ENCODE results near the gene TXNL4B.
"Not testable (repeated sequence)": the region's sequence is repeated elsewhere in the genome, so short reads cannot be mapped to it uniquely, and the experiment has no call there.

TXNL4B gene

DNA sequence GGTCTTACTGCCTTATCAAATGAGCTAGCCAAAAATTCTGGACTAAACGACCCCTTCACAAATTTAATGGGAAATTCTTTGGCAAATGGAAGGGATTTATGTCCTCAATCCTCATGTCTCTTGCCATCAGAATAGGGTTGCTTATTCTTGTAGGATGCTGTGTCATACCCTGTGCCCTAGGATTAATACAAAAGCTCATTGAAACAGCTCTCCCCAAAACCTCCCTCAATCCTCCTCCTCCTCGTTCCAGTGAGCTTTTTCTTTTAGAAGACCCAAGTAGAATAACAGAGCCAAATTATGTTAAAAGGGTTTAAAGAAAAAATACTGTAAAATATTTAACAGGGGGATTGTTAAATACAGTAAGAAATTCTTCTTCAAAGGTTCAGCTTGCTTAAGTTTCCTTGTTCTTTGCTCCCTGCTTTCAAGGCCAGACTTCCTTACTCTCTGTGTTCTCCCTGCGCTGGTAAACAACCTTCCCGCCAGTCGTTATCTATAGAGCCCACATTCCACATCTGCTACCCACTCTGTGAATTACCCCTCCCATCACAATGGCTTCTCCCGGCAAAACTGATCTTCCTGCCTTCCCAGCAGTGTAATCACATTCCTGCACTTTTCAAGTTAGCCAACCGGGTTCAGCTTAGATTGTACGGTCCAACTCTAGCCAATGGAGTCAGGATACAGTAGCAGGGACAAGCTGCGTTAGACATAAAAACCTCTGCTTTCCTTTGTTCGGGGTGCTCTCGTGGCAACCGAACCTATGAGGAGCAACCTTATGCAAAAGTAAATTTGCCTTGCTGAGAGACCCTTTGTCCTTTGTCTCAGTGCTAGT lies 20.7 kb downstream of the TXNL4B start:
- DNase-seq, result no peak

DNA sequence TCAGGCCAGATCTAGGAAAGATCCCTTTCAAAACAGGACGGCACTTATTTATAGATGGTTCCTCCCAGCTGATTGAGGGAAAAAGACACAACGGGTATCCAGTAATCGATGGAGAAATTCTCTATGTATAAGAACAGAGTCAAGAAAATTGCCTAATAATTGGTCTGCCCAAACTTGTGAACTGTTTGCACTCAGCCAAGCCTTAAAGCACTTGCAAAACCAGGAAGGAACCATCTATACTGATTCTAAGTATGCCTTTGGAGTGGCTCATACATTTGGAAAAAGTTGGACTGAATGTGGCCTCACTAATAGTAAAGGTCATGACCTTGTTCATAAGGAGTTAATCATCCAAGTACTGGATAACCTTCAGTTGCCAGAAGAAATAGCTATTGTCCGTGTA lies 24.5 kb downstream of the TXNL4B start:
- no peak for DNase-seq

- DNase-seq, result peak; percentile 77
Observed at GRCh38 chr16:72066747-72067146, 26.7 kb downstream of the TXNL4B start.

GRCh38 chr16:72064361-72064894 lies 29.0 kb downstream of the TXNL4B start:
- DNase-seq, result no peak

DNA sequence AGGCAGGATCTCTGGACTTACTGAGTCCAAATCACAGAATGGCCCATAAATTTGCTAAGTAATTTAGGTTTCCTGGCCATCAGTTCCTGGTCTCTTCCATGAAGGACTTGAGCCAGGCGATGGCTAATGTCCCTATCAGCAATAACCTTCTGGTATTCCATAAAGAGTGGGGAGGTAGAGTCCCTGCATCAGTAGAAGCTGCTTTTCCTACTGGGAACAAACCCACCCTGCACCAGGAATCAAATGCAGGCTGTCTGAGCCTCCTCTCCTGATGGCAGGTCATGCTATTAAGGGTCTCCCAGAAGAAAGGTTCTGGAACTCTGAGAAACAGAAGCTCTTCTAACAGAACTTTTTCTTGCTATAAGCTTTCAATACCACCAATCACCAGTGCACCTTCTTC lies 31.9 kb downstream of the TXNL4B start:
- no peak for DNase-seq

GRCh38 chr16:72060405-72060804 lies 33.0 kb downstream of the TXNL4B start:
- DNase-seq, result no peak

DNA sequence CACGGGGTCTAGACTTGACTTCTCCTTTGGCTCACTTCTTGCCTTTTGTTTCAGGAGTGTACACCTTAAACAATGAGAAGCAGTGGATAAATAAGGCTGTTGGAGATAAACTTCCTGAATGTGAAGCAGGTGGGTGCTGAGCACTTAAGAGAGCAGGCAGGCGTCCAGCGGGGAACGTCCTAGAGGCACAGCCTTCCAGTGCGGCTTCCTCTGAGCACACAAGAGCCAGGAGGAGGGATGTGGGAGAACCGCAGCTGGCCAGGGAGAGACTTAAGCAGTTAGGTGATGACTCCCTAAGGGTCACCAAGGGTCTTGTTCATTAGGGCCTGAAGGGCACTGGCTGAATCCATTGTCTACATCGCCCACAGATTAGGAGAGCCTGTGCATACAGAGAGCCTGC lies 34.4 kb downstream of the TXNL4B start:
- DNase-seq, result not testable (repeated sequence)

DNA sequence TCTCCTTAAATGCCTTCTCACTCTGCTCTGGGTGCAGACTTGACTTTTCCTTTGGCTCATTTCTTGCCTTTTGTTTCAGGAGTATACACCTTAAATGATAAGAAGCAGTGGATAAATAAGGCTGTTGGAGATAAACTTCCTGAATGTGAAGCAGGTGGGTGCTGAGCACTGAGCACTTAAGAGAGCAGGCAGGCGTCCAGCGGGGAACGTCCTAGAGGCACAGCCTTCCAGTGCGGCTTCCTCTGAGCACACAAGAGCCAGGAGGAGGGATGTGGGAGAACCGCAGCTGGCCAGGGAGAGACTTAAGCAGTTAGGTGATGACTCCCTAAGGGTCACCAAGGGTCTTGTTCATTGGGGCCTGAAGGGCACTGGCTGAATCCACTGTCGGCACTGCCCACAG lies 36.1 kb downstream of the TXNL4B start:
- not testable (repeated sequence) for DNase-seq

DNA sequence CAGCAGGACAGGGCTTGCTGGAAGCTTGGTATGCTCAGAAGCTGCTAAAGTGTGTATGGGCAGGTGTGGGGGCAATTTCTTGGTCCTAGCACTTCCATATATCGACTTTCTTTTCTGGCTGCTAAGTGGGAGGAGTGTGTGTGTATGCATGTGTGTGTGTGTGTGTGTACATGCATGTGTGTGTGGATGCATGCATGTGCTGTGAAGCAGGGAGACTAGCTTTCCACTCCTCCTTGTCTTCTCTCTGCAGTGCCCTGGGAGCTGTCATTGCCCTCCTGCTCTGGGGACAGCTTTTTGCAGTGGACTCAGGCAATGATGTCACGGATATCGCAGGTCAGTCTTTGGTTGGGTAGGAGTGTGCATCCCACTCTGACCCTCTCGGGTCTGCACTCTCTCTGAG lies 37.5 kb downstream of the TXNL4B start:
- no peak for DNase-seq

GRCh38 chr16:72054254-72054847 lies 39.1 kb downstream of the TXNL4B start, which contains the start of gene HP:
HP (plus strand) TSS chr16:72054505; CDS start chr16:72054653, 148 bp downstream.
- DNase-seq, result peak; percentile 45

GRCh38 chr16:72051818-72052217 lies 41.6 kb downstream of the TXNL4B start:
- peak; percentile 59 for DNase-seq

GRCh38 chr16:72050769-72051464 lies 42.5 kb downstream of the TXNL4B start:
- DNase-seq, result no peak

DNA sequence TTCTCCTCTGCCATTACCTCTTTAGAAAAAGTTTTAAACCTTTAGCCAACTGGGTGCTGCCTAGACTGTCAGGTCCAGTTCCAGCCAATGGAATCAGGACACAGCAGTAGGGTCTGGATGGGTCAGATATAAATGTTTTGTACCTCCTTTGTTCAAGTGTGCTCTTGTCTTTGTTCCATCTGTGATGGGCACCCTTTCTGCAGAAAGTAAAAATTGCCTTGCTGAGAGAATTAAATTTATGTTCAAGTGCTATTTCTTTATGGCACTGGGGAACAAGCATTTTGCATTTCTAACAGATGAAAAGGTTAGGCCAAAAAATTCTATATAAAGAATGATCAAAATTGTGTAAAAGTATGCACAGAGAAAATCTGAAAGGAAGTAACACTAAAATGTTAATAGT lies 44.3 kb downstream of the TXNL4B start:
- DNase-seq, result no peak

DNA sequence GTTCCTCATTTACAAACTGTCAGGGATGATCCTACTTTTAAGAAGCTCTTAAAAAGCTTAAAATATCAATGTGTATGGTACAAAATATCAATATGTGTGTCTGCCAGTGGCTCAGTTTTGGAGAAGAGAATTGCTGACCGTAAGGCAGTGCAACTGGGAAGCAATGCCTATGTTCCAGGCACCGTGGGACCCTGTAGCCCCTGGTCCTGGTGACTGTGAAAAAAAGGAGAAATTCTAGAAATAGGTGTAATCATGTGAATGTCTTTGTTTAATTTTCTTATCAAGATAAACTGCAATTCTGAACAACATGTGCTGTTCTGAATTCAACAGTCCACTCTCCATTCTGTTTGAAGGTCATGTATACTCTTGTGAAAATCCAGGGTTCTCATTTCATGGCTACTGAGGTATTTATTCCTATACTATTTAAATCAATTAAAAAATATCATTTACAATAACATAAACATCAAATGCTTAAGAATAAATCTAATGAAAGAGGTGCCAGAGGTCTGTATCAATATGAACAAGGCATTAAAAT lies 48.5 kb downstream of the TXNL4B start:
- no peak for DNase-seq

DNA sequence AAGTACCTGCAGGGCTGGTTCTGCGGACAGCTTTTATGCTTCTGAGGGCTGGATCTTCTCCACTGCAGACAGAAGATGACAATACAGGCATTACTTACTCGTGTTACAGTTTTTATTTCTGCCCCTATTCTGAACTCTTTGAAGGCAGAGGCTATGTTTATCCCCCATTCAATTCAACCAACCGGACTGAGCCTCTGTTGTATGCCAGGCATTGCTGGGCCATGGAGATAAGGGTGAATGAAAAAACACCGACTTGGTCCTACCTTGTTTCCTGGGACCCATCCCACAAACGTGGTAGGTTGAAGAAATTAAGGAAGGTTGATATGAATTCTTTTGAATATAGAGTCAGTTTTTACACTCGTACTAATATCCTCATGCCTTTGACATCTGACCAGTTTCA lies 49.1 kb downstream of the TXNL4B start:
- peak; percentile 47 for DNase-seq

- DNase-seq, result no peak
Observed at GRCh38 chr16:72043539-72043938, 49.9 kb downstream of the TXNL4B start.

DNA sequence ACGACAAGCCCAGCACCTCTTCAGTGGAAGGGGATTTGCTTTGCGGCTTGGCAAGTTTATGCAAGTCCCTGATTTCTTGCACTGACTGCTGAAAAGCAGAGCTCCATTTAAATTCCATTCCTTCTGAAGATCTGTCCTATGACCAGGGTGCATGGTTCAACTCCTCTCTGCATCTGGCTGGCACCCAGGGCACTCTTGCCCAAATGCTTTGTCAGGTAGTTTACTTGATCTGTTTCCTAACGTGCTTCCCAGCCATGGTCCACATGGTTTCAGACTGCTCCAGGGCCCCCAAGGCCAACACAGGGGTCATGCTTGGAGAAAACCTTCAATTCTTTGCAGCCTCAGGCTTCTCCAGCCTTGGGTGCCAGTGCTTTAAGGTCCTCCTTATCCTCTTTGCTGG lies 50.4 kb downstream of the TXNL4B start:
- no peak for DNase-seq

- DNase-seq, result no peak
Observed at GRCh38 chr16:72042157-72042660, 51.2 kb downstream of the TXNL4B start.

DNA sequence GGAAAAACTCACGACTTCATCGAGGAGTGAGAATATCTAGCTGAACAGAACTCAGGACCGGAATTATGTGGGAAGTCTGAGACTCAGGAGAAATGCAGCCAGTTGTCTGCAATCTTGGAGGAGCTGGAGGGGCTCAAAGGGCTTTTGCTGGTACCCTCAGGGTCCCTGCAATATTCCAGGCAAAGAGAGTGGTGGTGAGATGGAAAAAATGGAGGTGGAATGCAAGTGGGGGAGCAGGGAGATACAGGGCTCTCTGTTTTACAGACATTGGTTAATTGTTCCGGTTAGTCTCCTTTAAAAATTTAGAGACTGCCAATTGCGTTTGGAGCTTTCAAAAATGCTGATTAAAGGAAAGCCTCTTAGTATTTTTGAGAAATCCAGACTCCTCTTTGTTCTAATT lies 57.3 kb downstream of the TXNL4B start:
- DNase-seq, result no peak

All from hematopoietic multipotent progenitor cell treated with erythropoietin and hydrocortisone succinate and interleukin-3 and kit ligand, for 4 days (in vitro differentiated cells).